ENCODE data around the gene WSB1.

WSB1 gene

GRCh38 chr17:27345141-27345904 is 51.4 kb downstream of the WSB1 start:
- TF ChIP-seq CTCF (IDR thresholded peaks at IDR 0.05; ENCODE audit: low read length) (no peak), EZH2 (IDR thresholded peaks at IDR 0.05; ENCODE audit: borderline replicate concordance, low read length) (no peak)
- Histone ChIP-seq H3K36me3 (ENCODE audit: insufficient read depth, low read length) (no peaks in the 10 kb centered on the region), H3F3A (ENCODE audit: insufficient read depth, low read length) (no peaks in the 10 kb centered on the region; the same call in 1 of the 2 replicates), H3K4me1 (ENCODE audit: insufficient read depth, low read length, severe bottlenecking) (peaks cover 93% of the 10 kb centered on the region), H3K9ac (ENCODE audit: low read length) (peak overlapping the region; percentile 74), H3K4me2 (ENCODE audit: low read length) (peak overlapping the region; percentile 70), H2AFZ (ENCODE audit: low read length) (no peak overlapping the region), H3K4me3 (ENCODE audit: low read depth, low read length, poor library complexity, severe bottlenecking) (peak overlapping the region; percentile 62), H3K27me3 (ENCODE audit: insufficient read depth, low read length) (no peaks in the 10 kb centered on the region), H3K79me2 (ENCODE audit: insufficient read depth, low read length) (no peaks in the 10 kb centered on the region), H4K20me1 (ENCODE audit: insufficient read depth, low read length) (no peaks in the 10 kb centered on the region), H3K9me2 (ENCODE audit: low read depth, low read length) (no peaks in the 10 kb centered on the region), H3K9me3 (ENCODE audit: low read length) (no peaks in the 10 kb centered on the region), H3K27ac (ENCODE audit: low read depth, low read length, poor library complexity, severe bottlenecking) (peak overlapping the region; percentile 96)

- Histone ChIP-seq H3K27ac (ENCODE audit: low read depth, low read length, poor library complexity, severe bottlenecking) (peak overlapping the region; percentile 96), H3K4me2 (ENCODE audit: low read length) (peak overlapping the region; percentile 45), H3F3A (ENCODE audit: insufficient read depth, low read length) (no peaks in the 10 kb centered on the region), H3K36me3 (ENCODE audit: insufficient read depth, low read length) (no peaks in the 10 kb centered on the region), H3K9me3 (ENCODE audit: low read length) (no peaks in the 10 kb centered on the region), H4K20me1 (ENCODE audit: insufficient read depth, low read length) (no peaks in the 10 kb centered on the region), H2AFZ (ENCODE audit: low read length) (no peak overlapping the region), H3K9ac (ENCODE audit: low read length) (peak overlapping the region; percentile 74; the same call in 1 of the 2 replicates), H3K4me3 (ENCODE audit: low read depth, low read length, poor library complexity, severe bottlenecking) (peak overlapping the region; percentile 62), H3K79me2 (ENCODE audit: insufficient read depth, low read length) (no peaks in the 10 kb centered on the region), H3K27me3 (ENCODE audit: insufficient read depth, low read length) (no peaks in the 10 kb centered on the region), H3K9me2 (ENCODE audit: low read depth, low read length) (no peaks in the 10 kb centered on the region), H3K4me1 (ENCODE audit: insufficient read depth, low read length, severe bottlenecking) (peaks cover 84% of the 10 kb centered on the region)
- TF ChIP-seq EZH2 (IDR thresholded peaks at IDR 0.05; ENCODE audit: borderline replicate concordance, low read length): no peak
- no peak for TF ChIP-seq CTCF (IDR thresholded peaks at IDR 0.05; ENCODE audit: low read length)
Measured at GRCh38 chr17:27346228-27346899, 52.5 kb downstream of the WSB1 start.

- Histone ChIP-seq H3K27ac (ENCODE audit: low read depth, low read length, poor library complexity, severe bottlenecking) (peak overlapping the region; percentile 96), H3K9me2 (ENCODE audit: low read depth, low read length) (no peaks in the 10 kb centered on the region), H3K4me3 (ENCODE audit: low read depth, low read length, poor library complexity, severe bottlenecking) (peak overlapping the region; percentile 57), H3K9ac (ENCODE audit: low read length) (peak overlapping the region; percentile 78), H2AFZ (ENCODE audit: low read length) (no peak overlapping the region), H4K20me1 (ENCODE audit: insufficient read depth, low read length) (no peaks in the 10 kb centered on the region), H3K4me2 (ENCODE audit: low read length) (peak overlapping the region; percentile 68), H3K4me1 (ENCODE audit: insufficient read depth, low read length, severe bottlenecking) (peaks cover 79% of the 10 kb centered on the region), H3F3A (ENCODE audit: insufficient read depth, low read length) (0 out of 2 replicates have a peak, but pooled peaks cover 7% of the 10 kb centered on the region), H3K36me3 (ENCODE audit: insufficient read depth, low read length) (no peaks in the 10 kb centered on the region), H3K9me3 (ENCODE audit: low read length) (no peaks in the 10 kb centered on the region), H3K27me3 (ENCODE audit: insufficient read depth, low read length) (no peaks in the 10 kb centered on the region), H3K79me2 (ENCODE audit: insufficient read depth, low read length) (no peaks in the 10 kb centered on the region)
- TF ChIP-seq EZH2 (IDR thresholded peaks at IDR 0.05; ENCODE audit: borderline replicate concordance, low read length) (no peak), CTCF (IDR thresholded peaks at IDR 0.05; ENCODE audit: low read length) (no peak)
Measured at GRCh38 chr17:27348196-27348595, 54.3 kb downstream of the WSB1 start.
